Suprapubic skin (tissue), 4 donors: ENCODE results near the gene GOLGB1. TPM values are rescaled to one million over a fixed set of nuclear protein-coding genes. Genes with fewer than 3 reads are reported as not detected.

ENCODE experiments used
- DNase-seq, 2 donors: peaks; one replicate each; pipeline ENCODE4 v3.0.0-alpha.2; 2019; ENCODE audit warnings: low spot score in 2 of 2
- H3K27ac ChIP-seq: fragments of 200-600 bp; sonication (generic); one replicate; pipeline ENCODE4 v1.5.1; 2019
- H3K27me3 ChIP-seq: fragments of 200-600 bp; sonication (generic); one replicate; pipeline ENCODE4 v1.5.1; 2019
- H3K36me3 ChIP-seq: fragments of 200-600 bp; sonication (generic); one replicate; pipeline ENCODE4 v1.5.1; 2019
- H3K4me1 ChIP-seq: fragments of 200-600 bp; sonication (generic); one replicate; pipeline ENCODE4 v1.5.1; 2019
- H3K4me3 ChIP-seq: fragments of 200-600 bp; sonication (generic); one replicate; pipeline ENCODE4 v1.5.1; 2019; ENCODE audit warnings: mild to moderate bottlenecking
- H3K9me3 ChIP-seq: fragments of 200-600 bp; sonication (generic); one replicate; pipeline ENCODE4 v1.5.1; 2019
- EP300 ChIP-seq: sonication (generic); formaldehyde crosslinking; IDR thresholded peaks from one replicate; pipeline ENCODE4 v1.6.1; 2017; ENCODE audit warnings: antibody characterized with exemption
- POLR2A ChIP-seq, 2 donors: fragments of 450-650 bp; IDR thresholded peaks; one replicate each; pipeline ENCODE4 v1.6.1; 2017; ENCODE audit warnings: antibody characterized with exemption in 2 of 2, mild to moderate bottlenecking in 2 of 2, moderate library complexity in 2 of 2
- POLR2AphosphoS5 ChIP-seq, 3 donors: sonication (generic); formaldehyde crosslinking; IDR thresholded peaks; one replicate each; pipeline ENCODE4 v1.6.1; 2017; ENCODE audit warnings: antibody characterized with exemption in 3 of 3
- WGBS: methylation state at CpG from one replicate; pipeline ENCODE4 v1.1.5; 2018; 5-methylcytosine and 5-hydroxymethylcytosine counted together
- total RNA-seq, 4 donors: library from RNA; depleted of rRNA; stranded (reverse); fragments of >200 nt; gene quantifications; one replicate each; pipeline ENCODE4 v1.1.0, GENCODE V29; 2016
- TF ChIP-seq, protein P1 (sequence below), 2 donors: fragments of 200-600 bp in 1 of 2; fragments of 450-650 bp in 1 of 2; sonication (generic) in 1 of 2; IDR thresholded peaks; one replicate each; pipeline ENCODE4 v1.5.1; 2016 to 2019; ENCODE audit warnings: antibody characterized with exemption in 2 of 2, mild to moderate bottlenecking in 1 of 2, moderate library complexity in 1 of 2

Gene GOLGB1
- total RNA-seq, 4 donors from 2014 or later, result 39.3 to 98.4 (median 53.5) TPM

DNA sequence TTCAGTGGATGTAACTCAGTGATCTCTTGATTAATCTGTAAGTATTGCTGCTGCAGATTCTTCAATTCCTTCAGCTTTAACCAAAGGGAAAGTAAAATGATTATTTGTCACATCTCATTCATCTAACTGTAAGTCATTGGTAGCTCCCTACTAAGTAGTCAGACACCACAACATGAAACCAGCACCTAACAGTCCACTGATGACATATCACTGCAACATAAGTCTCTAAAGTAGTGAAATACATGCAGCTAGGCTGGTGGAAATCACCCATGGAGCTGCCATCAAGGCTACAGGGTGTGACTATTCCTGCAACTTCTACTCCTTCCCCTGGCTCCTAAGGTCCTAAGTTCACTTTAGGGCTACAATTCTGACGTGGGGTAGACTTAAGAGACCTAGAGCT lies 67.7 kb downstream of the GOLGB1 start:
- Histone ChIP-seq H3K9me3 (no peaks in the 10 kb centered on the region), H3K4me1 (no peaks in the 10 kb centered on the region), H3K36me3 (peaks cover 55% of the 10 kb centered on the region), H3K27me3 (no peaks in the 10 kb centered on the region), H3K27ac (no peak overlapping the region), H3K4me3 (no peak overlapping the region)
- no peak for DNase-seq
- no peak for TF ChIP-seq EP300
- no peak for TF ChIP-seq POLR2AphosphoS5 (IDR thresholded peaks at IDR 0.05)
- TF ChIP-seq, protein P1, sequence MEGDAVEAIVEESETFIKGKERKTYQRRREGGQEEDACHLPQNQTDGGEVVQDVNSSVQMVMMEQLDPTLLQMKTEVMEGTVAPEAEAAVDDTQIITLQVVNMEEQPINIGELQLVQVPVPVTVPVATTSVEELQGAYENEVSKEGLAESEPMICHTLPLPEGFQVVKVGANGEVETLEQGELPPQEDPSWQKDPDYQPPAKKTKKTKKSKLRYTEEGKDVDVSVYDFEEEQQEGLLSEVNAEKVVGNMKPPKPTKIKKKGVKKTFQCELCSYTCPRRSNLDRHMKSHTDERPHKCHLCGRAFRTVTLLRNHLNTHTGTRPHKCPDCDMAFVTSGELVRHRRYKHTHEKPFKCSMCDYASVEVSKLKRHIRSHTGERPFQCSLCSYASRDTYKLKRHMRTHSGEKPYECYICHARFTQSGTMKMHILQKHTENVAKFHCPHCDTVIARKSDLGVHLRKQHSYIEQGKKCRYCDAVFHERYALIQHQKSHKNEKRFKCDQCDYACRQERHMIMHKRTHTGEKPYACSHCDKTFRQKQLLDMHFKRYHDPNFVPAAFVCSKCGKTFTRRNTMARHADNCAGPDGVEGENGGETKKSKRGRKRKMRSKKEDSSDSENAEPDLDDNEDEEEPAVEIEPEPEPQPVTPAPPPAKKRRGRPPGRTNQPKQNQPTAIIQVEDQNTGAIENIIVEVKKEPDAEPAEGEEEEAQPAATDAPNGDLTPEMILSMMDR (IDR thresholded peaks at IDR 0.05), result no peak
- no peak for TF ChIP-seq POLR2A (IDR thresholded peaks at IDR 0.05)
- WGBS, result 100% methylated on average over 1 of the region's 1 CpG

DNA sequence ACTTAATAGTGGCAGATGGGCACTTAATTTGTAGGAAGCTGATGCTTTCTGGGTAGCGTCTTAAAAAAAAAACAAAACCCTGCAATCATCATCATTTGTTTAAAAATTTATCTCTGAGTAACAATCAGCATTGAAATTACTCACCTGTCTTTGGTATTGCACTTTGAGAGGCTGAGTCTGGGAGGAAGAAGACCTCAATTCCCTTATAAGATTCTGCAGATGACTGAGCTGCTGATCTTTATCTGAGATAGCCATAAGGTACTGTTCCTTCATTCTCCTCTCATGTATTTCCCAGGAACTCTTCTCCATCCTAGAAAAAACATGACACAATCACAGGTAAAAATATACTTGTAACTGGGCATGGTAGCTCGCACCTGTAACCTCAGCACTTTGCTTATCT lies 72.4 kb downstream of the GOLGB1 start:
- no peak for DNase-seq
- Histone ChIP-seq H3K36me3 (peaks cover 71% of the 10 kb centered on the region), H3K27ac (no peak overlapping the region), H3K4me3 (no peak overlapping the region), H3K4me1 (no peaks in the 10 kb centered on the region), H3K9me3 (no peaks in the 10 kb centered on the region), H3K27me3 (no peaks in the 10 kb centered on the region)
- WGBS, result 95% methylated on average over 2 of the region's 2 CpGs
- TF ChIP-seq EP300, result no peak
- TF ChIP-seq POLR2AphosphoS5 (IDR thresholded peaks at IDR 0.05), result no peak
- TF ChIP-seq POLR2A (IDR thresholded peaks at IDR 0.05), result no peak
- TF ChIP-seq, protein P1 (IDR thresholded peaks at IDR 0.05), result no peak

DNA sequence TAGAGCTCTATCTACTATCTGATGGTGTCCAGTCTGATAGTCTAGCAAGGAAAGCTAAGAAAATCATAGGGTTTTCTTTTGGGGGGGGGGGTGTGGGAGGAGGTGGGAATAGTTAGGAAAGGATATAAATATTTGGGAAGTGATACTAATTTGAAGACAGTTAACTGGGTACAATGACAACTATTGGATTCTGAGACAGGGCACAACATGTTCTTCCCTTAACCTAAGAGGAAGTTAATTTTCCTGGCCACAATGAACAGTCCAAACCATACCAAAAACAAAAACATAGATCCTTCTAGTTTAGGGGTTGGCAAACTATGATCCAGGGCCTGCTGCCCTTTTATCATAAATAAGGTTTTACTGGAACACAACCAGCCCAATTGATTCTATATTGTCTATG lies 78.9 kb downstream of the GOLGB1 start:
- Histone ChIP-seq H3K27me3 (no peaks in the 10 kb centered on the region), H3K4me3 (no peak overlapping the region), H3K27ac (no peak overlapping the region), H3K9me3 (no peaks in the 10 kb centered on the region), H3K36me3 (peaks cover 80% of the 10 kb centered on the region), H3K4me1 (no peaks in the 10 kb centered on the region)
- TF ChIP-seq POLR2AphosphoS5 (IDR thresholded peaks at IDR 0.05) (no peak), EP300 (no peak), POLR2A (IDR thresholded peaks at IDR 0.05) (no peak)
- TF ChIP-seq, protein P1 (IDR thresholded peaks at IDR 0.05), result no peak
- DNase-seq, result no peak

DNA sequence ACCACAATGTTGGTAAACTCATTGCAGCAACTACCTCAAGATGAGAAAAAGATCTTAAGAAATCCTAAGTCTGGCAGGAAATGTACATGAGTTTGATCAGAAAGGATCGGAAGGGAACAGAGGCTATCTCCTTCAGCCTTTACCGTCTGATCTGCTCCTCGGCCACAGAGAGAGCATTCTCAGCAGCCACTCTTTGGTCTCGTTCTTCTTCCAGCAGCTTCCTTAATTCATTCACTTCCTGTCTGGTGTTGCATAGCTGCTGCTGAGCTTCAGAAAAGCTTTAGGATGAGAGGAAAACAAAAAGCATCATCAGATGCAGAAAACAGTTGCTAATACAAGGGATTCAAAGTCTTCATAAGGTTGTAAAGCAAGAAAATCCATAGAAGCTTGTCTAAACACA lies 82.2 kb downstream of the GOLGB1 start:
- H3K4me1 ChIP-seq, result no peaks in the 10 kb centered on the region
- H3K4me3 ChIP-seq, result no peak overlapping the region
- no peak for DNase-seq
- H3K36me3 ChIP-seq, result peaks cover 98% of the 10 kb centered on the region
- H3K27ac ChIP-seq, result no peak overlapping the region
- H3K27me3 ChIP-seq, result no peaks in the 10 kb centered on the region
- H3K9me3 ChIP-seq, result no peaks in the 10 kb centered on the region
- WGBS, result 87% methylated on average over 4 of the region's 4 CpGs
- no peak for TF ChIP-seq POLR2AphosphoS5 (IDR thresholded peaks at IDR 0.05)
- TF ChIP-seq EP300, result no peak
- no peak for TF ChIP-seq POLR2A (IDR thresholded peaks at IDR 0.05)
- TF ChIP-seq, protein P1 (IDR thresholded peaks at IDR 0.05), result no peak

DNA sequence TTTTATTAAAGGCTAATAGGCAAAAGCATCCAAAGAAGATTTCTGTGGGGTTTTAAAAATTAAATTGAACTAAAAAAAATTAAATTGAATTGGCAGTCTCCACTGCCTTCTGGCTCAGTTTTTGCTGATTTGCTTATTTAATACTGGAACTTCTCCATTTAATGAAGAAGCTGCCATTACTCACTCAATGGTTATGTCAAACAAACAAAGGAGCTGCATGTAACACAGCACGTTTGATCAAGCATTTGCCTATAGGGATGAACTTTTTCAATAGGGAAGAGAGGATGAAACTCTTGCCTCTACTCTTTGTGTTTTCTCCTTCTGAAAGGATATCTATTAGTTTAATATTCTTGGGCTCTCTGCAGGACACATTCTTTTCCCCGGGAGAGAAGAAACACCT lies 84.1 kb downstream of the GOLGB1 start:
- H3K27ac ChIP-seq, result no peak overlapping the region
- peaks cover 80% of the 10 kb centered on the region for H3K36me3 ChIP-seq
- no peaks in the 10 kb centered on the region for H3K9me3 ChIP-seq
- DNase-seq, result no peak
- no peaks in the 10 kb centered on the region for H3K27me3 ChIP-seq
- WGBS, result 58% methylated on average over 2 of the region's 2 CpGs
- no peak overlapping the region for H3K4me3 ChIP-seq
- TF ChIP-seq, protein P1 (IDR thresholded peaks at IDR 0.05), result no peak
- TF ChIP-seq EP300 (no peak), POLR2A (IDR thresholded peaks at IDR 0.05) (no peak), POLR2AphosphoS5 (IDR thresholded peaks at IDR 0.05) (no peak)
- H3K4me1 ChIP-seq, result no peaks in the 10 kb centered on the region
